ENCODE results near the gene PRMT1.

- TF ChIP-seq CTCF (IDR thresholded peaks at IDR 0.05) (no peak), ZFX (IDR thresholded peaks at IDR 0.05; ENCODE audit: borderline replicate concordance) (no peak)
Observed at GRCh38 chr19:49637821-49638738, 39.0 kb upstream of the PRMT1 start.

Data from 22Rv1 (cell line).